ENCODE data around the gene DPP8. TPM values are rescaled to one million over a fixed set of nuclear protein-coding genes. Genes with fewer than 3 reads are reported as not detected.

The DPP8 gene
- total RNA-seq, 1 experiment from 2014 or later = 27.1 TPM

GRCh38 chr15:65404186-65404872 is 113.2 kb downstream of the DPP8 start:
- Histone ChIP-seq H2AFZ (ENCODE audit: low read depth, low read length, poor library complexity, severe bottlenecking) (no peak overlapping the region), H3K79me2 (ENCODE audit: insufficient read depth, low read length) (no peaks in the 10 kb centered on the region), H4K20me1 (ENCODE audit: insufficient read depth) (no peaks in the 10 kb centered on the region), H3K9me2 (ENCODE audit: insufficient read depth) (no peaks in the 10 kb centered on the region), H3K4me1 (ENCODE audit: control insufficient read depth in 1 of 2, insufficient read depth in 2 of 2, low read length in 2 of 2) (peaks cover 6 to 20% of the 10 kb centered on the region in 2 experiments), H3K9me3 (ENCODE audit: control insufficient read depth in 1 of 2, insufficient read depth in 1 of 2, low read depth in 1 of 2, low read length in 2 of 2) (no peaks in the 10 kb centered on the region), H3K9ac (ENCODE audit: low read length) (no peak overlapping the region), H3K27ac (ENCODE audit: low read depth, low read length) (no peak overlapping the region), H3K4me2 (ENCODE audit: low read length) (no peak overlapping the region), H3K4me3 (replicated peaks in 1 of 2; ENCODE audit: low read depth in 1 of 2, low read length in 2 of 2) (no peak overlapping the region), H3K27me3 (ENCODE audit: insufficient read depth, low read length) (no peaks in the 10 kb centered on the region), H3K36me3 (ENCODE audit: control insufficient read depth in 1 of 2, insufficient read depth in 2 of 2, low read length in 2 of 2) (no peaks in the 10 kb centered on the region)
- DNase-seq (ENCODE audit: low read depth, low spot score) (no peak), ATAC-seq (no peak)
- ChIA-PET RAD21 (ENCODE audit: low non-redundant PET in 1 of 2, low total read pairs in 2 of 2, uncharacterized antibody in 2 of 2, unreplicated experiment in 2 of 2) (no interaction called here), CTCF (no interaction called here), POLR2A (interaction anchor here (0.8 kb wide), 1 partner anchor 100 kb away, joined by 3 read pairs; the partner anchor contains the start of gene RNU5B-1)
- intact Hi-C loops (cut with micrococcal nuclease) = loop anchor here (5.0 kb wide), 1 partner anchor 217 kb away; the partner anchor contains the start of gene CLPX
- no TSS peak for BruUV-seq (replicated peaks)
- TF ChIP-seq POLR2A (IDR thresholded peaks at IDR 0.05; ENCODE audit: borderline replicate concordance, extremely low read depth, insufficient read depth, insufficient read length) (no peak), CEBPB (IDR thresholded peaks at IDR 0.05; ENCODE audit: low read depth) (no peak)

- Histone ChIP-seq H3K27ac (ENCODE audit: low read depth, low read length) (no peak overlapping the region), H2AFZ (ENCODE audit: low read depth, low read length, poor library complexity, severe bottlenecking) (no peak overlapping the region), H3K9ac (ENCODE audit: low read length) (no peak overlapping the region), H3K9me3 (ENCODE audit: control insufficient read depth in 1 of 2, insufficient read depth in 1 of 2, low read depth in 1 of 2, low read length in 2 of 2) (no peaks in the 10 kb centered on the region), H3K4me2 (ENCODE audit: low read length) (no peak overlapping the region), H4K20me1 (ENCODE audit: insufficient read depth) (no peaks in the 10 kb centered on the region), H3K4me3 (replicated peaks in 1 of 2; ENCODE audit: low read depth in 1 of 2, low read length in 2 of 2) (no peak overlapping the region), H3K79me2 (ENCODE audit: insufficient read depth, low read length) (no peaks in the 10 kb centered on the region), H3K4me1 (ENCODE audit: control insufficient read depth in 1 of 2, insufficient read depth in 2 of 2, low read length in 2 of 2) (peaks cover 6 to 20% of the 10 kb centered on the region in 2 experiments), H3K9me2 (ENCODE audit: insufficient read depth) (no peaks in the 10 kb centered on the region), H3K27me3 (ENCODE audit: insufficient read depth, low read length) (no peaks in the 10 kb centered on the region), H3K36me3 (ENCODE audit: control insufficient read depth in 1 of 2, insufficient read depth in 2 of 2, low read length in 2 of 2) (no peaks in the 10 kb centered on the region)
- ChIA-PET CTCF (no interaction called here), RAD21 (ENCODE audit: low non-redundant PET in 1 of 2, low total read pairs in 2 of 2, uncharacterized antibody in 2 of 2, unreplicated experiment in 2 of 2) (no interaction called here), POLR2A (no interaction called here)
- intact Hi-C loops (cut with micrococcal nuclease) = loop anchor here (5.0 kb wide), 1 partner anchor 216 kb away; the partner anchor contains the start of gene CLPX
- DNase-seq (ENCODE audit: low read depth, low spot score) (no peak), ATAC-seq (no peak)
- BruUV-seq (replicated peaks) = no TSS peak
- TF ChIP-seq POLR2A (IDR thresholded peaks at IDR 0.05; ENCODE audit: borderline replicate concordance, extremely low read depth, insufficient read depth, insufficient read length) = no peak
- no peak for TF ChIP-seq ZNF274 (IDR thresholded peaks at IDR 0.05; ENCODE audit: low read depth, low read length)
- TF ChIP-seq POLR2AphosphoS5 (IDR thresholded peaks at IDR 0.05; ENCODE audit: low read depth, low read length) = no peak
- TF ChIP-seq ZFX (IDR thresholded peaks at IDR 0.05) = no peak
- no peak for TF ChIP-seq CTCF (IDR thresholded peaks at IDR 0.05 in 2 of 3, conservative IDR thresholded peaks at IDR 0.05 in 1 of 3; ENCODE audit: borderline replicate concordance in 1 of 3, insufficient read depth in 1 of 3, low read depth in 2 of 3, low read length in 2 of 3)
- TF ChIP-seq ELF1 (IDR thresholded peaks at IDR 0.05; ENCODE audit: borderline replicate concordance, low read depth) = no peak
- TF ChIP-seq SP1 (IDR thresholded peaks at IDR 0.05; ENCODE audit: low read depth) = no peak
- TF ChIP-seq MAX (IDR thresholded peaks at IDR 0.05) = no peak
- TF ChIP-seq EZH2phosphoT487 (IDR thresholded peaks at IDR 0.05; ENCODE audit: borderline replicate concordance) = no peak
- no peak for TF ChIP-seq SIN3A (IDR thresholded peaks at IDR 0.05; ENCODE audit: low read depth)
- TF ChIP-seq CEBPB (IDR thresholded peaks at IDR 0.05; ENCODE audit: low read depth) = no peak
- no peak for TF ChIP-seq CBX3 (IDR thresholded peaks at IDR 0.05; ENCODE audit: low read depth)
- TF ChIP-seq, protein P1, sequence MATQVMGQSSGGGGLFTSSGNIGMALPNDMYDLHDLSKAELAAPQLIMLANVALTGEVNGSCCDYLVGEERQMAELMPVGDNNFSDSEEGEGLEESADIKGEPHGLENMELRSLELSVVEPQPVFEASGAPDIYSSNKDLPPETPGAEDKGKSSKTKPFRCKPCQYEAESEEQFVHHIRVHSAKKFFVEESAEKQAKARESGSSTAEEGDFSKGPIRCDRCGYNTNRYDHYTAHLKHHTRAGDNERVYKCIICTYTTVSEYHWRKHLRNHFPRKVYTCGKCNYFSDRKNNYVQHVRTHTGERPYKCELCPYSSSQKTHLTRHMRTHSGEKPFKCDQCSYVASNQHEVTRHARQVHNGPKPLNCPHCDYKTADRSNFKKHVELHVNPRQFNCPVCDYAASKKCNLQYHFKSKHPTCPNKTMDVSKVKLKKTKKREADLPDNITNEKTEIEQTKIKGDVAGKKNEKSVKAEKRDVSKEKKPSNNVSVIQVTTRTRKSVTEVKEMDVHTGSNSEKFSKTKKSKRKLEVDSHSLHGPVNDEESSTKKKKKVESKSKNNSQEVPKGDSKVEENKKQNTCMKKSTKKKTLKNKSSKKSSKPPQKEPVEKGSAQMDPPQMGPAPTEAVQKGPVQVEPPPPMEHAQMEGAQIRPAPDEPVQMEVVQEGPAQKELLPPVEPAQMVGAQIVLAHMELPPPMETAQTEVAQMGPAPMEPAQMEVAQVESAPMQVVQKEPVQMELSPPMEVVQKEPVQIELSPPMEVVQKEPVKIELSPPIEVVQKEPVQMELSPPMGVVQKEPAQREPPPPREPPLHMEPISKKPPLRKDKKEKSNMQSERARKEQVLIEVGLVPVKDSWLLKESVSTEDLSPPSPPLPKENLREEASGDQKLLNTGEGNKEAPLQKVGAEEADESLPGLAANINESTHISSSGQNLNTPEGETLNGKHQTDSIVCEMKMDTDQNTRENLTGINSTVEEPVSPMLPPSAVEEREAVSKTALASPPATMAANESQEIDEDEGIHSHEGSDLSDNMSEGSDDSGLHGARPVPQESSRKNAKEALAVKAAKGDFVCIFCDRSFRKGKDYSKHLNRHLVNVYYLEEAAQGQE (IDR thresholded peaks at IDR 0.05; ENCODE audit: low read depth) = no peak
- no peak for TF ChIP-seq RAD21 (IDR thresholded peaks at IDR 0.05; ENCODE audit: low read depth)
- no peak for TF ChIP-seq FOSL1 (IDR thresholded peaks at IDR 0.05; ENCODE audit: low read depth)
Observed at GRCh38 chr15:65402961-65403360, 114.5 kb downstream of the DPP8 start.

All from HCT116 (cell line).